ENCODE measurements around the gene AFAP1L1.

AFAP1L1 gene

DNA sequence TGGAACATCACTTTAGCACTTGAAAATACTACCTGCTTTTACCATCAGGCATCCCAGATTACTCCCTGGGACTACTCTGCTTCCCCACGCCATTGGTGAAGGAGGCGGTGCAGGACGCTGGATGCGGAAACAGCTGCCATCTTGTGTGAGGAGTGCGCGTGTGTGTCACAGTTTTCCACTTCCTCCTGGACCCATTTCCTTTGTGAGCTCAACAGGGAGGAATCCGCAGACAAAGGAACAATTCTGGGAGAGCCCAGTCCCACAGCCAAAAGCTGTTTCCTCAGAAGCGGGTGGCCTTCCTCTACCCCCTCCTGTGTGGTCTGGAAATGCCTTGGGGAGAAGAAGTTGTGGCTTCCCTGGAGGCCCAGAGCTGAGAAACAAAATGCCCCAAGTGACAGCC is 16.8 kb downstream of the AFAP1L1 start:
- no peak for DNase-seq

DNA sequence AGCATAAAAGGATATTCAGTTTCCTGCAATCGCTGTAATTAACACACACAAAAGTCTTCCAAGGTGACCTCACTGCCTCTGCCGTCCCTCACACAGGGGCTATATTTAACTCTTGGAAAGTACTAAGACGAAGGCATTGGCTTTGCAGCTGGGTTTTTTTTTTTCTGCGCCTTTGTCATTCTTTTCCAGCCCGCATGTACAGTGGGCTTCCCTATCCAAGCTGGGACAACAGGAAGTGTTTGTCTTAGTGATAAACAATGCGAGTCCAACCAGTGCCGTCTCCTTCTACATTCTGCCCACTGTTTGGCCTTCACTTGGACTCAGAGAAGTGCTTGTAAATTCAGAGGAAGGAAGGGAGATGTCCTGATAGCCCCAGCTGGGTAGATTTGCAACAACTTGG is 17.6 kb downstream of the AFAP1L1 start:
- DNase-seq: no peak

DNA sequence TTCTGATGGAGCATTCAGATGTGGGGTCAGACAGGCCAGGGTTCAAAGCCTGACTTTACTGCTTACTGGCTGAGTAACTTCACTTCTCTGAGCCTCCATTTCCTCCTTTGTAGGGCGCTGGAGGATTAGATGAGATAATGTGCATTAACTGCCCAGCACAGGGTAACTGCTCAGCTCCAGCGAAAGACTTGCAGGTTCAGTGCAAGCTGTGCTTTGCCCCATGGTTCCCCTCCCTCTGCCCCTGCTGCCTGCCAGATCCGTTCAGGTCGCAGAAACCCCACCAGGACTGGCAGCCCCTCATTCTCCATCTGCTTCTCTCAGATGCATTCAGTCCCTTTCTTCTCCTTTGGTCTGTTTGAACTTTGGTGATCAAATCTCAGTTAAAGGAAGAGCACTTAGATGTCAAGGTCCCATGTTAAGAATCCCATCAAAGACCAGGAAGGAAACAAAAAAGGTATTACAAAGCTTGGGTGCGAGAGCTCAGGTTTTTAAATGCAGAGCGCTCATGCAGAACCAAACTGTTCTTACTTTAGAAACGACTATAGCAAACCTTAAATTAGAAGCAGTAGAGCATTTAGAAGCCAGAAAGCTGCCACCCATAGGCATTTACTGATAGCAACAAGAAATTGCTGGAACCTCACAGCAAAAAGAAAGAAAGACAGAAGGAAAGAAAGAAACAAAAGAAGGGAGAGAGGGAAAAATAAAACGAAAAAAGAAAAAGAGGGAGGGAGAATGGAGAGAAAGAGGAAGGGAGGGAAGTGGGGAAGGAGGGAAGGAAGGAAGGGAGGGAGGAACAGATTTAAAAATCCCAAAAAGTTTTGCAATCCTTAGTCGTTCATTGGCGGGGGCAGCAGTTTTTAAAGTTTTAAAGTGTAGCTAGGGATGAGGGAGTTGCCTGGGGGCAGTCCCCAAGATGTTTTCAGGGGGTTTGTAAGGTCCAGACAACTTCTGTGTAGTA is 23.5 kb downstream of the AFAP1L1 start:
- DNase-seq: no peak

DNA sequence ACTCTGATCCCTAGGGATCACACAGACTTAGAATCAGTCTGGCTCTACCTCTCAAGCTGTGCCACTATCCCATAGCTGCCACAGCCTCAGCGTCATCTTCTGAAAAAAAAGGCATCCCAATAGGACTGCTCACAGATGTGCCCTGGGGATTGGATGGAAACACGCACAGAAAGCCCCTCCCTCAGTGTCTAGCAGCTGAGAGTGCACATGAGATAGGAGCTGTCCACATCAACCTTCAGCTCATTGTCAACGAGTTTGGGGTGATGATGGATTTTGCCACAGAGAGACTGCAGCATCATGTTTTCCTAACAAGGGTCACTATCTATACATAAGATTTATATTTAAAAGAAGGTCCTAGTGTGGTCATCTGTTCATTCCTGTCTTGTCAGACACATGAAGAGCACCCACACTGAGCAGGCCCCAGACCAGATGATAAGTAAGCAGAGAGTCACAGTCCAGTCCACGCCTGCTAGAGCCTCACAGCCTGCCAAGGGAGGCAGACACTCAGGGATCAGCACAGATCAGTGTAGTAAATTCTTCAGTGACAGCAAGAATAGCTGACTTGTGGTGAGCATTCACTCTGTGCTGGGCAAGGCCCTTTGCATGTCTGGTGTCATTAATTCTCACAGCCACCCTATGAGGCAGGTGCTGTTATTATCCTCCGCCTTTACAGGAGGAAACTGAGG is 25.8 kb downstream of the AFAP1L1 start:
- no peak for DNase-seq

DNA sequence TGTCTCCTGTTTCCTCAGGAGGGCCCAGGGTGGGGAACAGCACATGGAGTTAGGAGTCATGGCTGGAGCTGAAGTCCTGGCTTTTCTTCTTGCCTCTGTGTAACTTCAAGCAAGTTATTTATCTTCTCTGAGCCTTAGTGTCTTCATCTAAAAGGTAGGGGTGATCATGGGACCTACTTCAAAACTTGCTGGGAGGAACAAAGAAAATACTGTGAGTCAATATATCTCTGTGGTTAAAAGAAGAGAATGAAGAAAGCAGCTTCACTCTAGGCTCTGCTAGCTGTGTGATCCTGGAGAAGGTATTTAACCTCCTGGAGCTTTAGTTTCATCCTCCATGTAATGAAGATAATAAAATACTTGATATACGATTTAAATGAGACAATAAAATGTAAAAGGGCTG is 26.5 kb downstream of the AFAP1L1 start:
- DNase-seq: no peak

DNA sequence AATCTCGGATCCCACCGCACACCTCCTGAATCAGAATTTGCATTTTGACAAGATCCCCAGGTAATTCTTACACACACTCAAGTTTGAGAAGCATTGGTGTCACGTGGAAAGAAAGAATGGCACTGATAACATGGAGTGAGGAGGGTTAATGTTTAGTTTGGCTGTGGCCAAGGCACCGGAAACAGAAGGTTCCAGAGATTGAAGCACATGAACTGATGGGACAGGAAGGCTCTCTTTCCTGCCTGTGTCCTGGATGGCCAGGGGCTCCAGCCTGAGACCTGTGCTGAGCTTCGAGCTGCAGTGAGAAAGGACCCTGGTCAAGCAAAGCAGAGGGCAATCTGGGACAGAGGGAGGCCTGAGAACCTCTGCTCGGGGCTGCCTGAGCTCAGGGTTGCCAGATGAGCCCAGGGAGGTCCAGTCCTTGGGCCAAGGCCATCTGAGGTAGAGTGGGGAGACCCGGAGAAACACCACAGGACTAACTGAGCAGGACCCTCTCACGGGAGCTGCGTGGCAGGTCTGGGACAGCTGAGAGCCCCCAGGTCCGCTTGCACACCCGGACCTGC is 27.3 kb downstream of the AFAP1L1 start:
- DNase-seq: no peak

DNA sequence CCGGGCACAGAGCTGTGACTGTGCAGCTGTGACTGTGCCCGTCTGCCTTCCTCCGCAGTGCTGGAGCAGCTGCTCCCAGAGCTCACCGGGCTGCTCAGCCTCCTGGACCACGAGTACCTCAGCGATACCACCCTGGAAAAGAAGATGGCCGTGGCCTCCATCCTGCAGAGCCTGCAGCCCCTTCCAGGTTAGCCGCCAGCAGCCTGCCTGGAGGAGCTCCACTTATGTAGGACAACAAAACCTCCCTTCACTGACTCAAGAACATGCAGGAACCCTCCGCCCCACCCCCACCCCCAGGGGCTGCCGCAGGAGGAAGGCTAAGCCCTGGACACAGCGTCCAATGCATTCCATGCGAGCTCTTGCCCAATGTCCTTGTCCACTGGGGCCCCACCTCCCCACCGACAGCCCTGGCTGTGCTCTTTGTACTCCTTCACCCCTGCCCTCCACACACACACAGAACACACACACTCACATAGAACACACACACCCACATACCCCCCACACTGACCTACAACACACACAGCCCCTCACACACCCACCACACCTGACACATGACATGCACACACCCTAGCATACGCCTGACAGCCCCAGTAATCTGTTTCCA is 27.9 kb downstream of the AFAP1L1 start:
- DNase-seq: no peak

DNA sequence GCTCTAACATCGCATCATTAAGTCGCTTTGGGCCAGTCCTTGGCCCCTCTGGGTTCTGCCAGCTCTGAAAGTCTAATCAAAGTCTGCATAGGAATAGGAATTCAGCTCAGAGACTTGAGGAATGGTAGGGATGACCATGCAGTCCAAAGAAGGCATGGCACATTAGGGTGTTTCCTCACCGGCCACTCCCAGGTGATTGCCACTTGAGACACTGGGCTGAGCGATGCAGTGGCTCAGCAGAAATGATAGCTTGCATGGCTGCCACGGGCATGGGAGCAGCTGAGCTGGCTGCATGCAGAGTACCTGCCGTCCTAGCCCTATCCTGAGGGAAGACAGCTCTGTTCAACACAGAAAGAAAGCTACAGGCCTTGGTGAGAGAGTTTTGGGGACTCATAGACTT is 28.8 kb downstream of the AFAP1L1 start:
- DNase-seq: no peak

DNA sequence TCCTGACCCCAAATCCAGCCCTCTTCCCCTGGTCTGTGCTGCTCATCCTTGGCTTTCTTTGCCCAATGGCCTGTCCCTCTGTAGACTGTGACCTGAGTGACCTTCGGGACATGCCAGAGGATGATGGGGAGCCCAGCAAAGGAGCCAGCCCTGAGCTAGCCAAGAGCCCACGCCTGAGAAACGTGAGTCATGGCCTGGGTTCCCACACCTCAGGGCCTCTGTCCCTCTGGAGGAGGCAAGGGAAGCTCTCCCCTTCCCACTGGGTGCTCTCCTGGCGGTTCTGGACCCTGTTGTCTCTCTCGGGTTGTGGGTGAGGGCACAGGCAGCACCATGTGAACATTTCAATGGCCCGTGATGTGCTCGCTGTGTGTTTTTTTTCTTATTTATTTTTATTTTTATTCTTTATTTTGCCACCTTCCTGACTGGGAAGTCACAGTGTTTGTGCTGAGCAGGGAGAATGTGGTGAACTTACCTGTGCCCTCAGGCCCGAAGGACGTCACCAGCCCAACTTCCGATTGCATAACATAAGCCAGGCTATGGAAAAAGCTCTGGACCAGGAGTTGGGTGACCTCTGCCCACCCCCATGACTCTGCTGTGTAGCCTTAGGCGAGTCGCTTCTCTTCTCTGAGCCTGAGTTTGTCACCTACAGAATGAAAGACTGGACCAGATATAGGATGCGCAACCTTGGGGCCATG is 29.5 kb downstream of the AFAP1L1 start:
- DNase-seq: no peak

DNA sequence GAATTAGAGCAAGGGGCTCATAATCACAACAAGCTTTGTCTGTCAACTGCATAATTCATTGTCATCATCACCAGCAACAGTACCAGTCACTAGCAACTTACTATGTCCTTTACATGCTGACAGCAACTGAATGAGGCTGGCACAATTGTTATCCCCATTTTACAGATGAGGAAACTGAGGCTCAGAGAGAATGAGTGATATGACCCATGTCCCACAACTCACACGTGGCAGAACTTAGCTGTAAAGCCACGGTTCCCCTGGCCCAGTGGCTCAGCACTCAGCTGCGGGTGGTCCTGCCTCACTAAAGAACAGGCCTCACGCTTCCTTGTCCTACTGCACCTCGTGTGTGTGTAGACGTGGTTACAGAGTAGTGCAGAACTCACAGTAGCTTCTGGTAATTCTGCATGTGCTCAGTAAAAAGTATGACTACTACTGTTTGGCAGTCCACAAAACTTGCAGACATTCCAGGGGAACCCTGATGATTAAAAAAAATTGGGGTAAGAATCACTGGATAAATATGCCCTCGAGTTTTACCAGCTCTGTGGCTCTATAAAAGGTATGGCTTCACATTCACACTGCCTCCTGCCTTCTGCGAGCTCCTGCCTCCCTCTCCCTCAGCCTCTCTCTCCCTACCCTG is 30.2 kb downstream of the AFAP1L1 start:
- DNase-seq: no peak

DNA sequence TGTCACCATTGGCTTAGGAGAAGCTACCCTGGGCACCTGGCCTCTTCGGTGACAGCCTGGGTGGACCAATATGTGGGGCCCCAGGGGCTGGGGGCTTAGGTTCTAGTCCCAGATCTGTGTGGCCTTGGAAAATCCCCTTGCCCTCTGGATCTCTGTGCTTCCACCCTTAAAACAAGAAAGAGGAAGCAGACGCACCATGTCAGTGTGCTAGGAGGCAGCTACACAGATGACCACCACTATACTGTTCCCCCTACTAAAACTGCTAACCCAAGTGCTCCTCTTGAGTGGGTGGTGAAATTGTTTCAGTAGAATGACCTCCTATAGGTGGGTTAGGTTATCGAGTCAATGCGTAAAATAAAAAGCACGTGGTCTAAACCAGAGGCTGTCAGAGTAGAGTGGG is 31.0 kb downstream of the AFAP1L1 start:
- no peak for DNase-seq

DNA sequence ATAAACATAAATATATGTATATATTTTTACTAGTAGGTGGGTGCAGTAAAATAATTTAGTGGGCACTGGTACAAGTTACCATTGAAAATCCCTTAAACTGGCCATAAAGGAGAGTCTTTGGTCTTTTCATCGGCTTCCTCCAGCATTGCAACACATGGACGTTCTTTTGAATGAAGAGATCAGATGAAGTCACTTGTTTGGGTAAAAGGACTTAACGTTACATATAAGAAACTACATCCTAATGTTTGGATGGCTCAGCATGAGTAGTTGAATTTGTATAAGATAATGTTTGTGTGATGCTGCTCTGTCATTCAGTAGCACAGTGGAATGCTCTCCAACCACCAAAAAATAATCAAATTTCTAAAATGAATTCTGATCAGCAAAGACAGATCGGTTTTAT is 31.6 kb downstream of the AFAP1L1 start:
- no peak for DNase-seq

DNA sequence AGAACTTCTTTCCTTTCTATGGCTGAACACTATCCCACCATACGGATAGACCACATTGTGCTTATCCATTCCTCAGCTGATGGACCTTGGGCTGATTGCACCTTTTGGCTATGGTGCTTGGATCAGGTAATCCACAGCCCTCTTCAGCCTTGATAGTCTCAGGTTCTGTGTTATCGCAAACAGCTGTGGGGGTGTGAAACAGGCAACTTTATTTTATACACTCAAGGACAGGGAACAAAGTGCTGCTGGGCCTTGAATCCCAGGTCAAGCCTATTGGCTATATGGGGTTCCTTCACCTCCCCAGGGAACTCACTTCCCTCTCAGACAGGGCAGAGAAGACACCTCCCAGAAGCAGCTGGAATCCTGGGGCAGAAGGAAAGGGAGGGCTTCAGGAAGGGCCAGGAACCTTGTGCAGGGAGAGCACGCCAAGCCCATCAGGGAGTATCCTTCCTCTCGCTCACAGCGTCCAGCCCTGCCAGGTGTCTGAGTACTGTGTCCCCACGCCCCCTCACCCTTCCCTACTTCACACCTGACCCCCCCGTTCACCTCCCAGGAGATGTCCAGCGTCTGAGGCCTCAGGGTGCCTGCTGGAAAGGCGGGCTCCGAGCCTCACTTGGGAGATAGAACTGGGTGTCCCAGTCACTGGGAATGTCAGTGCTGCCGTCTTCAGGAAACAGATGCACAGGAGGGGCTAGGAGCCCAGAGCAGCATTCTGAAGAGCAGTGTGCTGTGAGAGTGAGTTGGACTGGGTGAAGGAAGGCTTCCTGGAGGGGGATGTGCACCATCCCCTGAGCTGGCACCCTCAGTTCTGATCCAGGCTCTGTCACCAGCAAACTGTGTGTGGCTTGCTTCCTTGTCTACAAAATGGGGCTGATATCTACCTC is 32.8 kb downstream of the AFAP1L1 start:
- DNase-seq: no peak

DNA sequence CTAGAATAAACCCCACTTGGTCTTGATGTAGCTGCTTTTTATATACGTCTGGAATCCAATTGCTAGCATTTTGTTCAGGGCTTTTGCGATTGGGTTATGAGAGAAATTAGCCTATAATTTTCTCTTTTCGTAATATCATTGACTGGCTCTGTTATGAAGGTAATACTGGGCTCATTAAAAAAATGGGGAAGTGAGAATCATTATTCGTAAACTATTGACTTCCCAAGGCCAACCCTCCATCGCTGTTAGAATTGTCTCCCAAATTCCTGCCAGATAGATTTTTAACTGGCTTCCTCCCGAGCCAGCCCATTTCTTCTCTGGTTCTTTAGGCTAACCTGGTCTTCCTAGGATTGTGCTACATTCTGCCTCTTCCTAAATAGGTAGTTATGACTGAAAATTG is 37.7 kb downstream of the AFAP1L1 start:
- no peak for DNase-seq

DNA sequence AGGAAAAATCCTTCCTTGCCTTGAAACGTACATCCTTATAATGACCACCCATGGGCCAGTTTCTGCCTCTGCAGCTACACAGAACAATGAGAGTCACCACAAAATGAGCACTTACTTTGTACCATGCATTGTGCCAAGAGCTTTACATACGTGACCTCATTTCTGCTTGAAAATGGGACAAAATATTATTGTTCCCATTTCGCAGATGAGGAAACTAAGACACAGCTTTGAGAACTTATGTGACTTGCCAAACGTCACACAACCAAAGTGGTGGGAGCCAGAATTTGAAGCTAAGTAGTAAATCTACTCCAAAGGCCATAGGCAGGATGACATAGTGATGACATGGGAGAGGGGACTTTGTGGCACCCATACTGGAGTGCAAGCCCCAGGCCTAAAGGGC is 38.8 kb downstream of the AFAP1L1 start:
- DNase-seq: no peak

DNA sequence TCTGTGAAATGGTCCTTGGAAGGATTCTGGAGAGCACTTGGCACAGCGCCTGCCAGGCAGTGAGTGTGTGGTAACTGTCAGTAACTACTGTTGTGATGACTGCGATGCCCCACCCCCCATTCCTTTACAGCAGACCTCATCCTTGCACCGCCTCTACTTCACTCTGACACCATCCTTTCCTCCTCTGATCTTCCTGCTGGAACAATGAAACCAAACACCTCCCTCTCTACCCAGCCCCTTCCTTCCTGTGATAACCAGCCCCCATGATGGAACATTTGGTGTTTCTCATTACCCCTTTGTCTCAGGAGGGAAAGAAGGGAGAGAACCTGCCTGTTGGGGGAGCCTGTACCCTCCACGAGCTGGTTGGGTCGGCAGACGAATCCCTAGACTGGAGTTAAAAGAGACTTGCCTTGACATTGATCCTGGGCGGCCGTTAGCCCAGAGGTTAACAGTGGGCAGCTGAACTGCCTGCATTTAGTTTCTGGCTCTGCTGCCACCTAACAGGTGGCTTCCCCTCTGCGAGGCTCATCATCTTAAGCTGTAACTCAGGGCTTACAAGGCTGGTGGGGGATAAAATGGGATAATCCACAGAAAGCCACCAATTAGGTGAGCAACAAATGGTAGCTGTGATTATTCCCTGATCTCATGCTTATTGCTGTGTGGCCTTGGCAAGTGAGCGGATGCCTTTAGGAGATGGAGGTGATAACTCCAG is 39.4 kb downstream of the AFAP1L1 start:
- no peak for DNase-seq

DNA sequence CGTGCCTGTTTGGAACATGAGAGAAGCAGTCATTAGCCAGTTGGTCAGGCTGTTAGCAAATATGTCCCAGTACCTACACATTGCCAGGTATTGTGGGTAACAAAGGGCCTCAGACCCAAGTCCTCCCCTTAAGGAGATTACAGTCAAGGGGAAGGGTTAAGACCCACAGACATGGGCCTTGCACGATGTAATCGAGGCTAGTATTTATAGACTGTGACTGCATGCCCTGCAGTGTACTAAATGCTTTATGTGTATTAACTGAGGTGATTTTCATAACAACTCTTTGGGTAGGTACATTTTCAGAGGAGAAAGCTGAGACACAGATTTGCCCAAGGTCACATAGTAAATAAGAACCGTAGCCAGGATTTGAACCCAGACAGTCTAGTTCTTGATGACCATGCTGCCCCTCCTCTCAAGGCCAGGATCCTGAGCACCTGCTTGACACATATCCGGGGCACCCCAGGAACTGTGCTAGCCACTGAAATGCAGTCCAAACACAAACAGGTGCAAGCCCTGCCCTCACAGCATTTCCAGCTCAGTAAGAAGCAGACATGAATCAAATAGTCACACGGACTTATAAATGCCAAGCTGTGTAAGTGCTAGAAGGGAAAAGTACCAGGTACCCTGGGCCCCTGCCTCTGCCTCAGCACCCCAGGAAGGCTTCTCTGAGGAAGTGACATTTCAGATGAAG is 41.6 kb downstream of the AFAP1L1 start:
- no peak for DNase-seq

DNA sequence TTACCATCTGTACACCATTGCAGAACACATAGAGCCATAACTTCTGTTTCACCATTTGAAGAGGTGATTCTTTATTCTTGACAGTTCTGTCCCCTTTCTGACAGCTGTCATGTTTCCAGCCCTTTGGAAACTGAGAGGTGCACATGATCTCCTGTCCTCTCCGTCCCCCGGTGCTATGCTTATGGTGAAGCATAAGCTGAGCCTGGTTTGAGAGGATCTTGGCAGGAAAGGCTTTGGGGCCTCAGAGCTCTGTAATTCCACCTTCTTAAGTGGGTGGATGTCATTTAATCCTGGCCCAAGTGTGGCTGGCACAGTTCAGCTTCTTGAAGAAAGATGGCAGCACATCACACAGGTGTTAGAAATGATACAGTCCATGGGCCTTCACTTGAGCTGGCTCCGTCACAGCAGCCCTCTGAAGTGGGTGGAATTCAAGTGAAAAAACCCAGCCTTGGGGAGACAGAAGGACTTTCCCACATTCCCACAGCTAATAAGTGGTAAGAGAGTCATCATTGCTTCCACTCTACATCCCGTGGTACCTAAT is 43.0 kb downstream of the AFAP1L1 start:
- no peak for DNase-seq

DNA sequence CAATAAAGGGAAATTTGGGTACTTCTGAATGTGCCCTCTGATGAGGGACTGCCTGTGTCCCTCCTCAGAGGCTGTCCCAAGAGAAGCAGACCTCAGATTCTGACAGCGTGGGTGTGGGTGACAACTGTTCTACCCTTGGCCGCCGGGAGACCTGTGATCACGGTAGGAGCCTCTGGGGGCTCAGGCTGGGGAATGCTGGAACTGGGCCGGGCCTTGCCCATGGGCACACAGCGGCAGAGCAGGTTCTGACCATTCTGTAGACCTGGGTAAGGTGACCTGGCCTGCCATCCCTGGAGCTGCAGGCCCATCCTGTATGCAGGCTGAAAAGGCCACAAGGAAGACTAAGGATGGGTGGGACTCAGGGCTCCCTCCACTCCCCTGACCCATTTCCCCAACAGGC is 44.1 kb downstream of the AFAP1L1 start:
- DNase-seq: no peak

Measured in NCI-H748 treated with DMSO at 0.1 percent for 48 hours (cell line).